HepG2 (cell line): ENCODE data around the gene RIPPLY1. TPM values are rescaled to one million over a fixed set of nuclear protein-coding genes. Genes with fewer than 3 reads are reported as not detected.

Experiments used
- ATAC-seq: fragments of 200-7000 bp; cut with Tn5 transposase; 3 replicates; pipeline ENCODE4 v1.9.1; 2020; ENCODE audit warnings: mild to moderate bottlenecking, moderate library complexity
- BruUV-seq: library from RNA; stranded (reverse); fragments of 400-500 nt; replicated peaks from 2 replicates; lab custom pipeline; 2021; lab: Mats Ljungman, UMichigan
- CTCF ChIA-PET: fragments of 300-600 bp; formaldehyde crosslinking; extraction: SDS; loops from one replicate; lab custom pipeline; 2021; ENCODE audit warnings: low total read pairs, inconsistent platforms, low intra/inter-chr PET ratio; lab: Yijun Ruan, JAX
- POLR2A ChIA-PET: fragments of 350-600 bp; sonication (Branson Sonifier 250); formaldehyde crosslinking; loops from one replicate; lab custom pipeline; 2020; ENCODE audit warnings: antibody characterized with exemption, inconsistent platforms; lab: Yijun Ruan, JAX
- DNase-seq: peaks from one replicate; pipeline ENCODE4 v3.0.0-alpha.2; 2015; ENCODE audit warnings: low spot score
- FAIRE-seq: peaks from 3 replicates; lab custom pipeline; 2011; peaks lifted over from hg19 to GRCh38; lab: Jason Lieb, UNC
- H2AFZ ChIP-seq: one replicate; pipeline ENCODE4 v1.6.1; 2011; ENCODE audit warnings: low read length, inconsistent platforms
- H3K27ac ChIP-seq: fragments of 300-600 bp; 3 replicates; pipeline ENCODE4 v1.8.0; 2011; ENCODE audit warnings: mixed run types, mild to moderate bottlenecking, mixed read lengths, low read length, inconsistent platforms; ENCODE audit not compliant: insufficient read depth; ENCODE audit errors: extremely low read length
- H3K27me3 ChIP-seq, 2 experiments: fragments of 200-600 bp in 1 of 2; 2 replicates in 1 of 2; 3 replicates in 1 of 2; pipeline versions ENCODE4 v1.6.0 to v1.8.0; 2011; ENCODE audit warnings: low read length in 2 of 2, mild to moderate bottlenecking in 2 of 2, moderate library complexity in 2 of 2, inconsistent platforms in 1 of 2; ENCODE audit not compliant: insufficient read depth in 2 of 2, control insufficient read depth in 1 of 2
- H3K36me3 ChIP-seq, 2 experiments: fragments of 200-600 bp in 1 of 2; replicated peaks in 1 of 2; 2 replicates in 1 of 2; 3 replicates in 1 of 2; pipeline versions ENCODE4 v1.5.1 to v1.8.0; 2011; ENCODE audit warnings: low read length in 2 of 2, inconsistent platforms in 1 of 2; ENCODE audit not compliant: insufficient read depth in 2 of 2, control insufficient read depth in 1 of 2
- H3K4me1 ChIP-seq: 2 replicates; pipeline ENCODE4 v1.5.1; 2012; ENCODE audit warnings: low read length, inconsistent platforms; ENCODE audit not compliant: insufficient read depth
- H3K4me2 ChIP-seq: 2 replicates; pipeline ENCODE4 v1.6.0; 2011; ENCODE audit warnings: low read depth, low read length, inconsistent platforms
- H3K4me3 ChIP-seq, 3 experiments: fragments of 200-600 bp in 1 of 3; sonication (generic), shearing (Covaris generic) in 1 of 3; replicated peaks in 1 of 3; 2 replicates each; pipeline ENCODE4 v1.5.1; 2011 to 2016; ENCODE audit warnings: low read length in 3 of 3, inconsistent platforms in 2 of 3, low read depth in 2 of 3, mild to moderate bottlenecking in 2 of 3, control low read depth in 1 of 3, mixed read lengths in 1 of 3; ENCODE audit not compliant: insufficient read depth in 1 of 3
- H3K79me2 ChIP-seq: one replicate; pipeline ENCODE4 v1.6.1; 2011; ENCODE audit warnings: low read length, inconsistent platforms; ENCODE audit not compliant: insufficient read depth
- H3K9ac ChIP-seq: 2 replicates; pipeline ENCODE4 v1.6.0; 2011; ENCODE audit warnings: mild to moderate bottlenecking, low read depth, low read length, inconsistent platforms; ENCODE audit not compliant: insufficient read depth
- H3K9me3 ChIP-seq: 2 replicates; pipeline ENCODE4 v1.5.1; 2012; ENCODE audit warnings: mild to moderate bottlenecking, low read length
- H4K20me1 ChIP-seq: 2 replicates; pipeline ENCODE4 v1.6.0; 2011; ENCODE audit warnings: inconsistent platforms, mild to moderate bottlenecking, low read length, moderate library complexity; ENCODE audit not compliant: insufficient read depth
- ARNT2 ChIP-seq: sonication (generic); formaldehyde crosslinking; IDR thresholded peaks from 2 replicates; pipeline ENCODE4 v1.8.0; 2022; ENCODE audit warnings: mild to moderate bottlenecking, low read depth, missing genetic modification reagents, moderate library complexity
- ATAD3A ChIP-seq: sonication (generic); formaldehyde crosslinking; IDR thresholded peaks from 2 replicates; pipeline ENCODE4 v1.4.0; 2020; ENCODE audit warnings: missing genetic modification reagents
- BORCS8-MEF2B ChIP-seq: sonication (generic); formaldehyde crosslinking; IDR thresholded peaks from 2 replicates; pipeline ENCODE4 v1.8.0; 2022; ENCODE audit warnings: mild to moderate bottlenecking, missing genetic modification reagents
- HES4 ChIP-seq: sonication (generic); formaldehyde crosslinking; IDR thresholded peaks from 2 replicates; pipeline ENCODE4 v1.9.0; 2021; ENCODE audit warnings: mild to moderate bottlenecking, missing genetic modification reagents, borderline replicate concordance
- NFAT5 ChIP-seq: sonication (generic); formaldehyde crosslinking; IDR thresholded peaks from 2 replicates; pipeline ENCODE4 v1.4.0; 2020; ENCODE audit warnings: missing genetic modification reagents
- PAF1 ChIP-seq: IDR thresholded peaks from 2 replicates; pipeline ENCODE4 v1.6.1; 2016; ENCODE audit warnings: missing genetic modification reagents, missing compliant biosample characterization
- TMF1 ChIP-seq: sonication (generic); formaldehyde crosslinking; IDR thresholded peaks from 2 replicates; pipeline ENCODE4 v1.8.1; 2022; ENCODE audit warnings: low read depth, missing genetic modification reagents
- ZBTB26 ChIP-seq: IDR thresholded peaks from 2 replicates; pipeline ENCODE4 v1.6.1; 2016; ENCODE audit warnings: missing compliant biosample characterization, missing genetic modification reagents, borderline replicate concordance
- ZFAT ChIP-seq: sonication (generic); formaldehyde crosslinking; conservative IDR thresholded peaks from 2 replicates; pipeline ENCODE4 v1.8.1; 2023; ENCODE audit warnings: missing genetic modification reagents, inconsistent platforms
- ZNF225 ChIP-seq: sonication (generic); formaldehyde crosslinking; IDR thresholded peaks from 2 replicates; pipeline ENCODE4 v1.4.0; 2020; ENCODE audit warnings: mild to moderate bottlenecking, missing genetic modification reagents
- ZNF274 ChIP-seq: sonication (generic); formaldehyde crosslinking; IDR thresholded peaks from 2 replicates; pipeline ENCODE4 v1.5.1; 2020; ENCODE audit warnings: mild to moderate bottlenecking, missing genetic modification reagents
- ZNF557 ChIP-seq: sonication (generic); formaldehyde crosslinking; IDR thresholded peaks from 2 replicates; pipeline ENCODE4 v1.4.0; 2020; ENCODE audit warnings: missing genetic modification reagents
- ZNF776 ChIP-seq: sonication (generic); formaldehyde crosslinking; IDR thresholded peaks from 2 replicates; pipeline ENCODE4 v1.4.0; 2020; ENCODE audit warnings: mild to moderate bottlenecking, missing genetic modification reagents
- WGBS: methylation state at CpG from one replicate; pipeline ENCODE4 v1.1.6; 2017; ENCODE audit warnings: low lambda C conversion rate; 5-methylcytosine and 5-hydroxymethylcytosine counted together
- in situ Hi-C: cut with HindIII; loops from 2 replicates; pipeline ENCODE4 v1.10.0; 2017; ENCODE audit warnings: low pct_unique_long_range_greater_than_20kb; ENCODE audit not compliant: extremely low pct_ligation_motif_present
- intact Hi-C: fragments of 100-400 bp; cut with micrococcal nuclease; formaldehyde crosslinking; loops from one replicate; pipeline ENCODE4 v1.10.0; 2022; ENCODE audit not compliant: unreplicated experiment
- polyA plus RNA-seq, 8 experiments: library from polyadenylated mRNA; depleted of rRNA in 3 of 8; stranded (reverse) in 7 of 8; unstranded in 1 of 8; fragments of >200 nt; fragmentation: Illumina TruSeq in 4 of 8; extraction: Trizol in 4 of 8; gene quantifications; 2 replicates each; pipeline versions ENCODE4 v1.2.1 to v1.2.3, GENCODE V29; 2011 to 2016; ENCODE audit warnings: low read depth in 4 of 8, missing spikeins in 1 of 8, mixed read lengths in 1 of 8; ENCODE audit not compliant: insufficient read depth in 1 of 8
- total RNA-seq, 5 experiments: library from RNA; depleted of rRNA; stranded (reverse); fragments of >200 nt; fragmentation: Illumina TruSeq; extraction: Trizol; gene quantifications; 2 replicates each; pipeline ENCODE4 v1.2.3, GENCODE V29; 2016; ENCODE audit warnings: low read depth in 1 of 5
- TF ChIP-seq, protein P1 (sequence below): sonication (generic); IDR thresholded peaks from 2 replicates; pipeline ENCODE4 v1.6.1; 2016; ENCODE audit warnings: low read depth, borderline replicate concordance
- TF ChIP-seq, protein P2 (sequence below): sonication (generic); formaldehyde crosslinking; IDR thresholded peaks from 2 replicates; pipeline ENCODE4 v1.4.0; 2020; ENCODE audit warnings: missing genetic modification reagents, low read depth, mild to moderate bottlenecking, borderline replicate concordance
- TF ChIP-seq, protein P3 (sequence below), 2 experiments: fragments of 450-650 bp in 1 of 2; sonication (generic) in 1 of 2; formaldehyde crosslinking; IDR thresholded peaks; 2 replicates each; pipeline versions ENCODE4 v1.5.0 to v1.8.0; 2020 to 2022; ENCODE audit warnings: mild to moderate bottlenecking in 1 of 2, missing genetic modification reagents in 1 of 2

RIPPLY1 gene
- total and polyA plus RNA-seq, 2 of the 13 experiments (the other 11 are each of a cell fraction or from before 2014, with no cell fraction given), result 0.41 to 0.49 TPM

- no TSS peak for BruUV-seq
- Histone ChIP-seq H3K27ac (no peak overlapping the region), H3K9ac (no peak overlapping the region), H3K79me2 (no peaks in the 10 kb centered on the region), H4K20me1 (no peaks in the 10 kb centered on the region), H3K4me2 (no peak overlapping the region), H3K27me3 (no peaks in the 10 kb centered on the region), H3K9me3 (no peaks in the 10 kb centered on the region), H3K36me3 (no peaks in the 10 kb centered on the region), H2AFZ (no peak overlapping the region), H3K4me3 (no peak overlapping the region), H3K4me1 (peaks cover 19% of the 10 kb centered on the region)
- FAIRE-seq, result no peak
- CTCF ChIA-PET, result no interaction called here
- 84% methylated on average over 3 of the region's 7 CpGs for WGBS
- ATAC-seq, result no peak
- POLR2A ChIA-PET, result no interaction called here
- no peak for DNase-seq
- intact Hi-C loops, result no loop called here
- in situ Hi-C loops, result no loop called here
- no peak for TF ChIP-seq TMF1
- no peak for TF ChIP-seq ZFAT
- TF ChIP-seq BORCS8-MEF2B (CRISPR knock-in tag), result no peak
- no peak for TF ChIP-seq ZNF557 (CRISPR knock-in tag)
- no peak for TF ChIP-seq ZNF274 (CRISPR knock-in tag)
- TF ChIP-seq ATAD3A (CRISPR knock-in tag), result no peak
- TF ChIP-seq ZNF225 (CRISPR knock-in tag), result no peak
- TF ChIP-seq PAF1 (CRISPR knock-in tag), result no peak
- TF ChIP-seq, protein P1, sequence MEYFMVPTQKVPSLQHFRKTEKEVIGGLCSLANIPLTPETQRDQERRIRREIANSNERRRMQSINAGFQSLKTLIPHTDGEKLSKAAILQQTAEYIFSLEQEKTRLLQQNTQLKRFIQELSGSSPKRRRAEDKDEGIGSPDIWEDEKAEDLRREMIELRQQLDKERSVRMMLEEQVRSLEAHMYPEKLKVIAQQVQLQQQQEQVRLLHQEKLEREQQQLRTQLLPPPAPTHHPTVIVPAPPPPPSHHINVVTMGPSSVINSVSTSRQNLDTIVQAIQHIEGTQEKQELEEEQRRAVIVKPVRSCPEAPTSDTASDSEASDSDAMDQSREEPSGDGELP, result no peak
- no peak for TF ChIP-seq ARNT2 (CRISPR knock-in tag)
- TF ChIP-seq, protein P2, sequence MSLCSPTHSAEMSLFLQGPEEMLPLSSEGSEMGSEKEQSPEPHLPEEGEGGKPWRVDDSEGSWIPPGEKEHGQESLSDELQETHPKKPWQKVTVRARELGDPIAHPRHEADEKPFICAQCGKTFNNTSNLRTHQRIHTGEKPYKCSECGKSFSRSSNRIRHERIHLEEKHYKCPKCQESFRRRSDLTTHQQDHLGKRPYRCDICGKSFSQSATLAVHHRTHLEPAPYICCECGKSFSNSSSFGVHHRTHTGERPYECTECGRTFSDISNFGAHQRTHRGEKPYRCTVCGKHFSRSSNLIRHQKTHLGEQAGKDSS (CRISPR knock-in tag), result no peak
- TF ChIP-seq, protein P3, sequence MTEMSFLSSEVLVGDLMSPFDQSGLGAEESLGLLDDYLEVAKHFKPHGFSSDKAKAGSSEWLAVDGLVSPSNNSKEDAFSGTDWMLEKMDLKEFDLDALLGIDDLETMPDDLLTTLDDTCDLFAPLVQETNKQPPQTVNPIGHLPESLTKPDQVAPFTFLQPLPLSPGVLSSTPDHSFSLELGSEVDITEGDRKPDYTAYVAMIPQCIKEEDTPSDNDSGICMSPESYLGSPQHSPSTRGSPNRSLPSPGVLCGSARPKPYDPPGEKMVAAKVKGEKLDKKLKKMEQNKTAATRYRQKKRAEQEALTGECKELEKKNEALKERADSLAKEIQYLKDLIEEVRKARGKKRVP (CRISPR knock-in tag; IDR thresholded peaks at IDR 0.05), result no peak
- no peak for TF ChIP-seq NFAT5 (CRISPR knock-in tag)
- TF ChIP-seq HES4, result no peak
- no peak for TF ChIP-seq ZBTB26
- TF ChIP-seq ZNF776, result no peak
Observed at GRCh38 chrX:106891762-106892460, 11.2 kb downstream of the RIPPLY1 start.
